ENCODE measurements around the gene TMEM50A. TPM values are rescaled to one million over a fixed set of nuclear protein-coding genes. Genes with fewer than 3 reads are reported as not detected.
A peak's percentile ranks its signal among the peaks of the same experiment; 100 is the strongest.
"Not testable (repeated sequence)": the region's sequence is repeated elsewhere in the genome, so short reads cannot be mapped to it uniquely, and the experiment has no call there.

Gene TMEM50A
- 130 and 140 TPM in 2 replicates for total RNA-seq
- 86.2 and 125 TPM in 2 replicates for polyA plus RNA-seq
- polyA plus RNA-seq (2011; cell fraction: cytosol; rRNA removed), result 85.5 and 97.9 TPM in 2 replicates
- 33.0 and 43.1 TPM in 2 replicates for polyA plus RNA-seq (2011; cell fraction: nucleus; rRNA removed)
- 175 and 182 TPM in 2 replicates for polyA plus RNA-seq (2012)
- 50.6 and 51.3 TPM in 2 replicates for polyA minus RNA-seq
- polyA minus RNA-seq (2011; cell fraction: cytosol; rRNA and poly(A)+ RNA removed), result 38.0 TPM
- polyA minus RNA-seq (2011; cell fraction: nucleus; rRNA and poly(A)+ RNA removed), result 19.8 and 23.9 TPM in 2 replicates
- percentile 83 among the genes with signal in this experiment for Bru-seq, nascent RNA
- percentile 93 among the genes with signal in this experiment for BruChase-seq, experiment 1, labeled RNA remaining after a 6-hour chase
- BruChase-seq, experiment 2, labeled RNA remaining after a 2-hour chase, result percentile 84 among the genes with signal in this experiment
- long read RNA-seq, transcript TMEM50A-203 (6 exons, 1,102 nt), result minor isoform, 14 of 398 reads
- long read RNA-seq, transcript TMEM50A-201 (7 exons, 2,683 nt), result major isoform, 334 of 398 reads
- long read RNA-seq, transcript TMEM50A-206 (6 exons, 776 nt), result minor isoform, 12 of 398 reads
- long read RNA-seq, partial matches to known transcripts, result 6 of 398 reads
- long read RNA-seq, other reads (novel, unspliced or antisense), result 30 of 398 reads

DNA sequence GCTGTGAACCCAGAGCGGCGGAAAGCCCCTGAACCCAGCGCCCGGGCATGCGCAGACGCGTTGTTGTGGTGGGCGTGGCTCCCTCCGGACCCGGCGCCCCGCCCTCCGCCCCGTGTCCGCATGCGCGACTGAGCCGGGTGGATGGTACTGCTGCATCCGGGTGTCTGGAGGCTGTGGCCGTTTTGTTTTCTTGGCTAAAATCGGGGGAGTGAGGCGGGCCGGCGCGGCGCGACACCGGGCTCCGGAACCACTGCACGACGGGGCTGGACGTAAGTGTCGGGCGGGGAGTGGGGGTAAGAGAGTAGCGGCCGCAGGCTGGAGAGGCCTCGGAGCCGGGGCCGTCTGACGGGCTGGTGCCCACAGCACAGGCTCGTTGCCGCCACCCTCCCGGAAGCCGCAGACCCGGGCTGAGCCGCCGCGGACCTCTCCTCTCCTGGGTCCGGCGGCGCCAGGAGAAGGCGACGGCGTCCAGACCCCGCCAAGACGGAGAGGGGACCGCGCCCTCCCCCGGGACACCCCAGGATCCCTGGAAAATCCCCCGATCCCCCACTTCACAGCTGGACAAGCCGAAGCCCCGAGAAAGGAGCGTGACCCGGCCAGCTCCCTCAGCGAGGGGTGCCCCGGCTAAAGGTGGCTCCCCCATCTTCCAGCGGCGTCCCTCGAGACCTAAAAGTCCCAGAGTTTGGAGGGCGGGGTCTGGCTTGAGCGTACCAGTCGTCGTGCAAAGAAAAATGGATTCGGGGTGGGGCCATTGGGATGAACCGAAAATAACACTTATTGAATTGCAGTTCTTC lies at the start of gene TMEM50A:
TSS of gene TMEM50A (plus strand) at position 147 of the 794 bp plus-strand sequence. CDS start 2,153 bp downstream, outside the sequence.
- Histone ChIP-seq H2AFZ (ENCODE audit: low read depth, low read length) (peak within 1 kb of the TSS; percentile 92), H3K9ac (replicated peaks; ENCODE audit: extremely low read depth, insufficient read depth, low read length) (peak within 1 kb of the TSS; percentile 99), H3K4me2 (ENCODE audit: insufficient read depth, low read length) (peak within 1 kb of the TSS; percentile 93), H3K79me2 (ENCODE audit: control insufficient read depth, insufficient read depth, low read length) (peaks cover 53% of the 10 kb centered on the region), H4K20me1 (replicated peaks; ENCODE audit: control insufficient read depth, extremely low read depth, insufficient read depth, low read length) (peaks cover 6% of the 10 kb centered on the region), H3K9me1 (replicated peaks; ENCODE audit: control insufficient read depth, extremely low read depth, insufficient read depth, low read length) (no peaks in the 10 kb centered on the region), H3K27ac (ENCODE audit: insufficient read depth, low read depth, low read length) (peak within 1 kb of the TSS; percentile 91), H3K27me3 (ENCODE audit: control insufficient read depth in 2 of 2, insufficient read depth in 2 of 2, low read length in 2 of 2) (no peaks in the 10 kb centered on the region), H3K4me1 (ENCODE audit: control insufficient read depth, extremely low read depth, insufficient read depth, low read length) (peaks cover 18% of the 10 kb centered on the region), H3K4me3 (replicated peaks in 1 of 3; ENCODE audit: insufficient read depth in 1 of 3, low read depth in 1 of 3, low read length in 3 of 3) (peak within 1 kb of the TSS; percentile 74 to 97 (median 85)), H3K36me3 (ENCODE audit: control insufficient read depth in 2 of 2, extremely low read depth in 1 of 2, insufficient read depth in 2 of 2, low read length in 2 of 2) (no peaks in the 10 kb centered on the region), H3K9me3 (replicated peaks; ENCODE audit: control insufficient read depth, insufficient read depth, low read length) (no peaks in the 10 kb centered on the region)
- DNase-seq (ENCODE audit: low read depth, low spot score), result peak; percentile 93
- peak; percentile 98 for FAIRE-seq
- TF ChIP-seq MYC (IDR thresholded peaks at IDR 0.05; ENCODE audit: low read depth, low read length) (no peak), GATA2 (IDR thresholded peaks at IDR 0.05; ENCODE audit: insufficient read depth, insufficient read length, low read depth, low read length) (no peak), EZH2 (IDR thresholded peaks at IDR 0.05; ENCODE audit: borderline replicate concordance, low read depth, low read length, severe bottlenecking) (no peak), FOS (IDR thresholded peaks at IDR 0.05; ENCODE audit: borderline replicate concordance, insufficient read depth, low read length) (no peak), MAX (IDR thresholded peaks at IDR 0.05; ENCODE audit: insufficient read depth, insufficient read length) (no peak), POLR2AphosphoS5 (IDR thresholded peaks at IDR 0.05; ENCODE audit: insufficient read depth, low read depth, low read length) (peak; percentile 36), POLR2A (IDR thresholded peaks at IDR 0.05; ENCODE audit: low read depth, low read length) (peak; percentile 45), CTCF (IDR thresholded peaks at IDR 0.05; ENCODE audit: extremely low read depth in 1 of 2, insufficient read depth in 1 of 2, low read depth in 1 of 2, low read length in 2 of 2) (no peak), JUN (IDR thresholded peaks at IDR 0.05; ENCODE audit: borderline replicate concordance, insufficient read depth, insufficient read length, low read depth) (no peak)
- ChIA-PET CTCF (interaction anchor here (1.4 kb wide), 1 partner anchor 15 kb away, joined by 3 read pairs; no protein-coding TSS in a partner anchor), POLR2A (interaction anchor here (0.5 kb wide), 1 partner anchor 19 kb away, joined by 4 read pairs; no protein-coding TSS in a partner anchor)
- intact Hi-C loops (cut with micrococcal nuclease) (loop anchor here (2.0 to 5.0 kb wide), 3 partner anchors 78 to 94 kb away; partner anchors contain the start of genes MACO1 and RSRP1), dilution Hi-C loops (cut with MboI; ENCODE audit: extremely low pct_ligation_motif_present, low sequenced_read_pairs) (no loop called here)
- TSS peak; percentile 37 for BruUV-seq (replicated peaks)

GRCh38 chr1:25288573-25289101 lies 49.5 kb upstream of the TMEM50A start:
- H3K4me1 ChIP-seq (ENCODE audit: control insufficient read depth, extremely low read depth, insufficient read depth, low read length); dilution Hi-C loops (cut with MboI; ENCODE audit: extremely low pct_ligation_motif_present, low sequenced_read_pairs); H2AFZ ChIP-seq (ENCODE audit: low read depth, low read length); H3K27me3 ChIP-seq (ENCODE audit: control insufficient read depth in 2 of 2, insufficient read depth in 2 of 2, low read length in 2 of 2); H3K9me3 ChIP-seq (replicated peaks; ENCODE audit: control insufficient read depth, insufficient read depth, low read length); DNase-seq (ENCODE audit: low read depth, low spot score); CTCF ChIA-PET; H3K4me2 ChIP-seq (ENCODE audit: insufficient read depth, low read length); FAIRE-seq; H3K27ac ChIP-seq (ENCODE audit: insufficient read depth, low read depth, low read length); H3K36me3 ChIP-seq (ENCODE audit: control insufficient read depth in 2 of 2, extremely low read depth in 1 of 2, insufficient read depth in 2 of 2, low read length in 2 of 2); H3K9me1 ChIP-seq (replicated peaks; ENCODE audit: control insufficient read depth, extremely low read depth, insufficient read depth, low read length); H3K79me2 ChIP-seq (ENCODE audit: control insufficient read depth, insufficient read depth, low read length); H3K4me3 ChIP-seq (replicated peaks in 1 of 3; ENCODE audit: insufficient read depth in 1 of 3, low read depth in 1 of 3, low read length in 3 of 3); H3K9ac ChIP-seq (replicated peaks; ENCODE audit: extremely low read depth, insufficient read depth, low read length); H4K20me1 ChIP-seq (replicated peaks; ENCODE audit: control insufficient read depth, extremely low read depth, insufficient read depth, low read length); BruUV-seq (replicated peaks); POLR2A ChIA-PET: not testable (repeated sequence)
- intact Hi-C loops (cut with micrococcal nuclease), result loop anchor here (5.0 kb wide), 1 partner anchor 114 kb away; no protein-coding TSS in a partner anchor

Measured in endothelial cell of umbilical vein (primary cell).